ENCODE results near the gene TCF25.

DNA sequence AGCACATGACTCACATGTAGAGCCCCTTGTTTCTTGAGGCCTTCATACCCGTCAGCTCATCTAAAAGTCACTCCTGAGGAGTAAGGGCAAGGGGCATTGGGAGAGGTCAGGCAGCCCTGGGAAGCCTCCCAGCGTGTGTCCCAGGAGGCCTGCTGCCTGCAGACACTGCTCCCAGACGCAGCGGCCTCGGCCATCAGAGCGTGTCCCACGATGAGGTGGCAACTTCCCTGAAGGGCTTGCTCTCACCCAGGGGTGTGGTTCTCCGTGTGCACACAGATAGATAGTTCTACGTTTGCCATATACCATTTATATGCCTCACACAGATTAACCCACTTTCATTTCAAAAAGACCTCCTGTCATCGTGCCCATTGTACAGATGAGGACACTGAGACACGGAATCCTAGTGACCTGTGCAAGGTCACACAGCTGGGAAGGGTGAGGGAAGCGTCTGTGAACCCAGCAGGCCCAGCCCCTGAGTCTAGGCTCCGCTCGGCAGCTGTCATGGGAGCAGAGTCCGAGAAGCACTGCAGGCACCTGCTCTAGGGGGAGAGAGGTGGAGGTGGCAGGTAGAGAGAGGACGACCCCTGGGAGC lies 58.0 kb downstream of the TCF25 start:
- TF ChIP-seq, protein P1, sequence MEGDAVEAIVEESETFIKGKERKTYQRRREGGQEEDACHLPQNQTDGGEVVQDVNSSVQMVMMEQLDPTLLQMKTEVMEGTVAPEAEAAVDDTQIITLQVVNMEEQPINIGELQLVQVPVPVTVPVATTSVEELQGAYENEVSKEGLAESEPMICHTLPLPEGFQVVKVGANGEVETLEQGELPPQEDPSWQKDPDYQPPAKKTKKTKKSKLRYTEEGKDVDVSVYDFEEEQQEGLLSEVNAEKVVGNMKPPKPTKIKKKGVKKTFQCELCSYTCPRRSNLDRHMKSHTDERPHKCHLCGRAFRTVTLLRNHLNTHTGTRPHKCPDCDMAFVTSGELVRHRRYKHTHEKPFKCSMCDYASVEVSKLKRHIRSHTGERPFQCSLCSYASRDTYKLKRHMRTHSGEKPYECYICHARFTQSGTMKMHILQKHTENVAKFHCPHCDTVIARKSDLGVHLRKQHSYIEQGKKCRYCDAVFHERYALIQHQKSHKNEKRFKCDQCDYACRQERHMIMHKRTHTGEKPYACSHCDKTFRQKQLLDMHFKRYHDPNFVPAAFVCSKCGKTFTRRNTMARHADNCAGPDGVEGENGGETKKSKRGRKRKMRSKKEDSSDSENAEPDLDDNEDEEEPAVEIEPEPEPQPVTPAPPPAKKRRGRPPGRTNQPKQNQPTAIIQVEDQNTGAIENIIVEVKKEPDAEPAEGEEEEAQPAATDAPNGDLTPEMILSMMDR (IDR thresholded peaks at IDR 0.05) = no peak
- no peak for TF ChIP-seq POLR2A (IDR thresholded peaks at IDR 0.05)

All from thyroid gland (tissue), 4 donors.